NCI-H446 (cell line): Measurements from ENCODE around the gene RCAN1.
"Not testable (repeated sequence)": the region's sequence is repeated elsewhere in the genome, so short reads cannot be mapped to it uniquely, and the experiment has no call there.

Experiments
- DNase-seq, 2 experiments: peaks; one replicate each; lab custom pipeline; 2025; lab: John Stamatoyannopoulos, UW

The RCAN1 gene

DNA sequence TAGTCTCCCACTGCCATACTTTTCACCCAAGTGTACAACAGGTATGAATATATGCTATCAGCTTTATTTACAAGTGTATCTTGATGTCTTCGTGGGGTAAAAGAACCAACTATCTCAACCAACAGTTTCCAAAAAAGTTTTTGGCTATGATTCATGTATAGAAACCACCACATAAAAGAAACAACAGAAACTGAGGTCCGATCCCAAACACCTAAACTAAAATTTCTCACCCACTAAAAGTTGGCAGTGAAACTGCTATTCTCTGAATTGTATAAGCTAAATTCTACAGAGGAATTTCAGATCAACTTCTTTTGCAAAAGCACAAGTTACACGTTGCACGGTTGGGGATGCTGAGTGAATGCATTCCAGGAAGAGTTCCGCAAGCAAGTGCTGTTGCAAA is 97.9 kb downstream of the RCAN1 start:
- DNase-seq, result no peak

DNA sequence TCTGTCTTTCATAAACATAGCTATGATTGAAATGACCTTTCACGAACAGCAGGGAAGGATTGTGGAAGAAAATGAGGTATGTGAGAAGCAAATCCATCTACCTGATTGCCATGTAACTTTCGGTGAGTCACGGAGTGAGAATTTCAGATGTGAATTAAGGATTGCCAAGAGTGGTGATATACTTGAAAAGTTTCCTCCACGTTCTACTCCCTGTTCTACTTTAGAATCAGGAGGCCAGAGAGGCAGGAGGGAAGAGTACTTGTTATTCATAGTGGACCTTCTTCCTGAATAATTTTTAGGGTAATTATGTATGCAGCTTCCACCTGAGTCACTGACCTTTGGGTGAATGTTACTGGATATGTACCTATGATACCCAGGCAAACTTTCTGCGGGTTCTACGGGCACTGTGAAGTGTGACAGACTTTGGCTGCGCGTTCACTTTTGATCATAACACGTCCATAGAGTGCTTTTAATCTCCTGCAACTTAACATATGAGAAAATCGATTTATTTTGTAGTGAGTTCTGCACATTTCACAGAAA is 100.3 kb downstream of the RCAN1 start:
- DNase-seq, result no peak

DNA sequence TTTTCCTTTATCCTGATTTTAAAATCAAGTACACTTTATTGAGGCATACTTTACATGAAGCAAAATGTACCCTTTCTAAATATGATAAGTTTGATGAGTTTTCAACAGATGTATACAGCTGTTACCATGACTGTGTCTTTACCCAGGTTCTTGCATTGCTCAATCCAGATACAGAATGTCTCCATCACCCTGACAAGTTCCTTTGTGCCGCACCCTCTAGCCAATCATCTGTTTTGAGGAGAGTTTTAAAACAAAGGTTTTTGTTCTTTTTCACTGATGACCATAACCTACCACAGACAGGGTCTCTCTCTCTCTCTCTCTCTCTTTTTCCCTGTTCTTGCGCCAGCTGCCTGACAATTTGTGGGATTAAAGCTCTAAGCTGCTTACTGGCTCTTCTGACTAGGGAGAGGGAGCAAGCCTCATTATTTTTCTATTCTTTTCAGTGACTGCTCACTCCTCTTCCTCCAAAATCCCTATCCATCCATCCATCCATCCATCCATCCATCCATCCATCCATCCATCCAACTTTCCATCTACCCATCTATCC is 101.7 kb downstream of the RCAN1 start:
- no peak for DNase-seq

DNA sequence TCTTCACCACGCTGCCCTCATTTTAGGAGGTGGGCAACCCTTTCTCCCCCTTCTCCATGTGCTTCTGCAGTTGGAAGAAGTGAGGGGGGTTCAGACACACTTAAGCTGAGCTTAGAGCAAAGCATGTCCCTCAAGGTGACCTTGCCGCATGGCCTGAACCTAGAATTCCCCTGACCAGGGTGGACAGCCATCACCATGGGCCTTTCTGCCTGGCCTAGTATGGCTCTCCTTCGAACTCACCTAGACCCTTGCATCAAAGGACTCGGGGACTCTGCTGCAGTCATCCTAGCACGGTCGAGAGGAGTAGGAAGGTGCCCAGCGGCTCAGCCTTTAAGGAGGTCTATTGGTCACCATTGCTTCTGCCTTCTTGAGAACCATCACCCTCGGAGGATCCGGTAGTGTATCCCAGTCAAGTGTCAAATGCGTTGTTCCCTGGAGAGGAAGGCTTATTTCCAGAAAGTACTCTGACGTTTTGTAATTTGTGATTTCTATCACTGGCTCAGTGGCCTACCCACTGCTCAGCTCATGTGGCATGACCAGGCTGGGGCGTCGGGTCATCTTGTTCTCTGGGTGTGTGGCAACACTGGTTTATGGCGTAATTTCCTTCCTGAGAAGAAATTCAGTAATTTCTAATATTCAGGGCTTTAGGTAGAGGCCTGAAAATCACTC is 103.0 kb downstream of the RCAN1 start, which contains the start of gene KCNE1:
TSS of gene KCNE1 (minus strand) at position 424 of the 669 bp plus-strand sequence. CDS start 62,576 bp downstream, outside the sequence.
- DNase-seq, result no peak

DNA sequence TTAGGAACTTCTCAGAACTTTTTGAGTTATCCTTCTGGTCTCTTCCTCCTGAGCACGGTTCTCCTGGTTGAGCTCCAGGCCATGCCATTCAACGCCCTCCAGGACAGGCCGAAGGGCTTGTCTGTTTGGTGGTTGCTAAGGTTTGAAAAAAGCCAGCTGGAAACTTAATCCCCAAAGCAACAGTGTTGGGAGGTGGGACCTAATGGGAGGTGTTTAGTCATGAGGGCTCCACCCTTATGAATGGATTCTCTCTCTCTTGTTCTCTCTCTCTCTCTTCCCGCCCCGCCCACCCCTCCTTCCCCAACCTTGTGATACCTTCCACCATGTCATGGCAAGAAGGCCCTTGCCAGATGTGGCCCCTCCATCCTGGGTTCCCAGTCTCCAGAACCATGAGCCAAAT is 103.7 kb downstream of the RCAN1 start:
- no peak for DNase-seq

DNA sequence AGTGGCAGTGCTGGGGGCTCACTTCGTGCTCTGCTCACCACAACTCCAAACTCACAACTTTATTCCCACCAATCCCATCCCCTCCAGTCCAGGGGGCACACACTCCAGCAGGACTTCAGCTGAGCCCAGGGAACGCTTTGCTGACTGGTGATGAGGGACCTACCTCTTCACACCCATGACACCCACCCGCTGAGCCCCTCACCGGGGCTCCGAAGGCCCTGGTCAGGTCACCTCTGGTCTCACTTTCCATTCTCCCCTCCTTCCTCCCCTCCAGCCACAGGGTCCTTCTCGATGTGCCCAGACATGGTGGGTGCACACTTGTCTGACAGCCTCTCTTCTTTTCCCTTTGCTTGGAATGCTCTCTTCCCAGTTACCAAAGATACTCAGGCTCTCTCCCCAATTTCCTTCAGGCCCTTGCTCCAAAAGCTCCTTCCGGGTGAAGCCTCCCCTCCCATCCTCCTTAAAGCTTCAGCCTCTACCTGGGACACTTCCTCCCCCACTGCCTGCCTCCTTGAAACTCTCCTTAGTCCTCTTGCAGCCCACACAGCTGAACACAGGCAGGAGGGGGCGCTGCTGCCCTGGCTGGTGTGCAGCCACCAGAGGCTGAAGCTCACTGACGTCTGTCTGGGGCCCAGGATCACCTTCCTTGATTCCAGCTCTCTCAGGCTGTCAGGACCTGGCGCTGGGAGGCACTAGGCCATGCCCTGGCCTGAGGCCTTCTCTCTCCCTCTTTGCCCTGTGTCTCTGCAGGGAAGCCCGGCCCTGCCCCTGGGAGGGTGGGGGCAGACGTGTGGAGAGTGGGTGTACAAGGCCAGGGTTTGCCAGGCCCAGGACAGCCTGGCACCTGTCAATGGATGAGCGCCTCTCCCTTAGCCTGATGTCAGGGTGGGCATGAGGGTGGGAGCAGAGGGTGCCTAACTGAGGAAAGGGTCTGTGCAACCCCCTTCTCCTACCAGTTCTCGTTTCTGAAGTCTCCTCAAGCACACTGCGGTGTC is 104.5 kb downstream of the RCAN1 start:
- DNase-seq, result peak in 1 of 2 experiments; percentile 12

DNA sequence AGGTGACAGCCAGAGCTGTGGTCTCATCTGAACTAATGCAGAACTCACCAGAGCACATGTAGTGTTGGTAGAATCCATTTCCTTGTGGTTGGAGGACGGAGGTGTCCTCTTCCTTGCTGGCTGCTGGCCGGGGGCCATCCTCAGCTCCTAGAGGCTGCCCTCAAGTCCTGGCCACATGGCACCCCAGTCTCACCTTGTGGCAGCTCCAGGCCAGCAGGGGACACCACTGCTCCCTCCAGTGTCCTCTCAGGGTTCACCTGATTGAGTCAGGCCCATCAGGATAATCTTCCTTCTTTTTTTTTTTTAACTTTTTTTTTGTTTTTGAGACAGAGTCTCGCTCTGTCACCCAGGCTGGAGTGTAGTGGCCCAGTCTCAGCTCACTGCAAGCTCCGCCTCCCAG is 105.8 kb downstream of the RCAN1 start:
- DNase-seq, result no peak

DNA sequence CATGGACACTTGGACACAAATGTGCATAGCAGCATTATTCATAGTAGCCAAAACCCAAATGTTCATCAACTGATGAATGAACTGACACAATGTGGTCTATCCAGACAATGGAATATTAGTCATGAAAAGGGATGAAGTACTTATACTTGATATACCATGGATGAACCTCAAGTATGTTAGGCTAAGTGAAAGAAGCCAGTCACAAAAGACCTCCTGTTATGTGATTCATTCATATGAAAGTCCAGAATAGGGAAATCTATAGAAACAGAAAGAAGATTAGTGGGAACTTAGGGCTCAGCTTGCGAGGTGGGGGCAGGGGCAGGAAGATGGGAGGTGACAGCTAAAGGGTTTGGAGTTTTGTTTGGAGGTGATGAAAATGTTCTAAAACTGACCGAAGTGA is 110.3 kb downstream of the RCAN1 start:
- DNase-seq, result no peak

DNA sequence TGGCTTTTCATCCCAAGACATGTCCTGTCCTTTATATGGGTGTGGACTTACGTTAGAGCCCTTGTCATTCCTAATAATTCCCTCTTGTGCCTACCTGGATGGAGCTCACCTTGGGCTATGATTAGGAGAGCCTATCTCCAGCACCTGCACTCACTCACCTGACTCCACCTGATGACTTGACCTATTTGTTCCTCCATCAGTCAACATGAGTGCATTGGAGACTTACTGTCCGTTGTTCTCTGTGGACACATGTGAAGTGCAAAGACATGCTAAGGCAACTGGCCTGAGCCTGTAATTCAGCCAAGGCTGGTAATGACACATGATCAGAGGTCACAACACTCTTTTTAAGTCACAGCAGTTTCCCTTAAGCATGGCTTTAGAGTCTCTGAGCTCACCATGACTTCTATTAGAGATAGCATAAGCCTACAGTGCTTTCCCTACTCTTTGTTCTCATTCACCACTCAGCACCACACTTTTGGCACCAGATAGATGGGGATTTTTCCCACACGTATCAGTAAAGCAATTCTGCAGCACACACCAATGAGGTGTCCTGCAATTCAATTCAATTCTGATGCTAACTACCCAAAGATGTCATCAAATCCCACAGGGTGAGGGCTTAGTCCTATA is 112.3 kb downstream of the RCAN1 start:
- no peak for DNase-seq

DNA sequence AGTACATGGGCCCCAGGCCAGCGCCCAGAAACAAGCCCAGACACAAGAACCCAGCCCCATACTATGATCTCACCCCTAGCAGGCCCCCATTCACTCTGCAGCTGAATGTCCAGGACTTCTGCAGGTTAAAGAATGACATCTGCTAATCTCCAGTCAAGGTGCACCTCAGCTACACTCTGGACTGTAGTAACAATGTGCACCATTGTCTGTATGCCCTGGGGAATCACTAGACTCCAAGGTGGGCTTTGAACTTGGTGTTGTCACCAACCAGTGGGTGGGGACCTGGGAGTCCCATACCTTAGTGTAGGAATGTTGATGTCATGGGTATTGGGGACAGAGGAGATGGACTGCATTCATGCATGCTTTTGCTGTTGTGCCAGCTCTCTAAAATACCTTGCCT is 113.2 kb downstream of the RCAN1 start:
- no peak for DNase-seq

DNA sequence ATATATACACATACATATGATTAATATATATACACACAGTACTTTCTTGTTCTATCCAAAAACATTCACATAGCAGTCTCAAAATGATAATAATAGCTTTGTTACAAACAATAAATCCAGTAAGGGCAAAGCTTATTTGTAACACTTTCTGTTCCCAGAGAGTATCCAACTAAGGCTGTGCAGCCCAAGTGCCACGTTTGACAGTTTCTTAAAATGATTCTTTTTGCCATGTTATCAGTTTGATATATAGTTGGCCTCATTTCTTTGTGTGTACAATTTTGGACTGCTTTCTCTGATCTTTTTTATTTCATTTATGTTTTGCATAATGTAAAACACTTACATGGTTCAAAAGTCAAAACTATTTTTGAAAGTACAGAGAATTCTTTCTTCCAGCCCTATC is 114.7 kb downstream of the RCAN1 start:
- DNase-seq, result no peak

DNA sequence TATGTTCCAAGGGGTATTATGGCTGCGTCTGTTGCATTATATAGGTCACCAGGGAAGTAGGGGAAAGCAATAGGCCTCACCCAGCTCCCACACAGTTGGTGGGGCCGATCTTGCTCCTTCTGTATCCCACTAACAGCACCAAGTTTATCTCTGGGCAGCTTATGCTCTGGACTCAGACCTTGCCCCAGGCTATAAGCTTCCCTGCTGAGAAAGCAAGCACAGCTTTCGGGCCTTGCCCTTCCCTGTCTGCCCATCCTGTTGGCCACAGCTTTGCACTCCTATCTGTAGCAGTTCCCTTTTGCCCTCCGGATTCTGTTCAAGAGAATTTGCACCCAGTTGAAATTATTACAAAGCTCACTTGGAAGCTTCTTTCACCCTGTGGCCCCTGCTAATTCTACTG is 115.8 kb downstream of the RCAN1 start:
- DNase-seq, result no peak

DNA sequence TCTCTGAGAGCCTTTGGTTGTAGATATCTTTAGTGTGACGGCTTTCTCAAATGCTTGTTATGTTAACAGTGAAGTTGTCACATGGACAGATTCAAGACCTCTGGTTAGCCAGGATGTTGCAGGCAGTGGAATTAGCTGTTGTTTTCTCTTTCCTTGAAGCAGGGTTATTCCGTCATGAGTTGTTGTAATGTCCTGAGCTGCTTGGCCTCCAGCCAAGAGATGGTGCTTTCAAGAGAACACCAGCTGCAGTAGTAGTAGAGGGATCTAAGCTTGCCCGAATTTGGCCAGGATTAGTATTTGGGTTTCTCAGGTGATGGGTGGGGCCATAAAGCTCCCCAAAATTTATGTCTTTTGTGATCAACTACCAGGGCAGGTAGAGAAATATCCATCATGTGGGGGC is 116.3 kb downstream of the RCAN1 start:
- peak in 1 of 2 experiments; percentile 10 for DNase-seq

DNA sequence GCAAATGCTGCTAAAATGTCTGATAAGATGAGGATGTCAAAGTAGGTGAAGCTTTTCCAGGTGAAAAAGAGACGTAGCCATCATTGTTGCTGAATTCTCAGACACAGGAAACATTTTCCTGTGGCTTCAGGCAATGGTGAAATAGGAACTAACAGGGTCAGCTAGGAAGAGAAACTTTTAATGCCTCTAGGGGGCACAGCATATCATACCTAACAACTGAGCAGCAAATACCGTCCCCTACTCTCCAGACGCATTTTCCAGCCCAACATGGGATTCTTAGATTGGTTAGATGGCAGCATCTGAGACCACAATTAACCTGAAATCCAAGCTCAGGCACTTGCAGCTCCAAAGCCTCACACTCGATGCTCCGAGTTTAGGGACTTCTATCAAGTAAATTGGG is 131.1 kb downstream of the RCAN1 start:
- not testable (repeated sequence) for DNase-seq

DNA sequence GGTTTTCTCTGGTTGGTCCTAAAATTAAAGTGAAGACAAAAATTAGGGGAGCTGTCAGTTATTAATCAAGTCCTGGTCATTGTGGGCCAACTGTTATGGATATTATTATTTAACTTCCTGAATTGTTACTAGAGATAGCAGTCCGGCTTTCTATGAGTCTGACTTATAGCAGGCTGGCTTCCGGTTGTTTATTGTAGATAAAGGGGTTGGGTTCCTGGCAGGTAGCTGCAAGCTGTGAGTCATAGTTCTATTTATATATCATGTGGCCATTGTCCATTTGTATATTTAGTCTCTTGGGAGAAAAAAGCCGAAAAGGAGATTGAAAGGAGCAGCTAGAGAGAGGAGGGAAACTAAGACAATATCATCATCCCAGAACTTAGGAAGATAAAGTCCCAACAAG is 131.5 kb downstream of the RCAN1 start:
- DNase-seq, result not testable (repeated sequence)

DNA sequence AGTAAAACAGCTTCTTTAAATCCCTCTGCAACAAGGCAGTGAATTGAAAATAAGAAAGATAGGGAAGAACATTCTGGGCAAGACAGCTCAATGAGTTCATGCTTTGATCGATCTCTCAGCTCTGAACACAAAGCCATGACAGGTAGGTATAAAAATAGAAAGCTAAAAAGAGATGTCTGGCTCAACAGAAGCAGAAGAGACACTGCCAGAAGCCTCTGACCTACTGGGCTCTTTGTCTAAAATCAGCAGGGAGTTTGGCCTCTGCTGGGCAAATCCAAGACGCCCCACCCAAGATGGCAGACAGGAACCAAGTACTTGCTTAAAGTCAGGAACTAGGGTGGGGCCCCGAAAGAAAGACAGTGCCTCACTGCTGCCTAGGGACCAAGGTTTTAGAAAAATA is 147.6 kb downstream of the RCAN1 start:
- not testable (repeated sequence) for DNase-seq
